HEK293T (cell line): ENCODE measurements around the gene TBATA.

ENCODE experiments used
- ARNT ChIP-seq: fragments of 450-650 bp; IDR thresholded peaks from 2 replicates; pipeline ENCODE4 v1.6.1; 2017; ENCODE audit warnings: mild to moderate bottlenecking
- FOXA1 ChIP-seq: fragments of 450-650 bp; IDR thresholded peaks from 2 replicates; pipeline ENCODE4 v1.6.1; 2016; ENCODE audit warnings: mild to moderate bottlenecking
- FOXM1 ChIP-seq: fragments of 450-650 bp; IDR thresholded peaks from 2 replicates; pipeline ENCODE4 v1.6.1; 2017; ENCODE audit warnings: mild to moderate bottlenecking, borderline replicate concordance
- HDGF ChIP-seq: fragments of 450-650 bp; IDR thresholded peaks from 2 replicates; pipeline ENCODE4 v1.6.1; 2017; ENCODE audit warnings: antibody characterized with exemption, borderline replicate concordance
- NFRKB ChIP-seq: fragments of 450-650 bp; IDR thresholded peaks from 2 replicates; pipeline ENCODE4 v1.6.1; 2016; ENCODE audit warnings: mild to moderate bottlenecking, moderate library complexity
- SP1 ChIP-seq: fragments of 450-650 bp; IDR thresholded peaks from 2 replicates; pipeline ENCODE4 v1.6.1; 2017
- SUZ12 ChIP-seq: fragments of 450-650 bp; IDR thresholded peaks from 2 replicates; pipeline ENCODE4 v1.6.1; 2016; ENCODE audit warnings: mild to moderate bottlenecking

DNA sequence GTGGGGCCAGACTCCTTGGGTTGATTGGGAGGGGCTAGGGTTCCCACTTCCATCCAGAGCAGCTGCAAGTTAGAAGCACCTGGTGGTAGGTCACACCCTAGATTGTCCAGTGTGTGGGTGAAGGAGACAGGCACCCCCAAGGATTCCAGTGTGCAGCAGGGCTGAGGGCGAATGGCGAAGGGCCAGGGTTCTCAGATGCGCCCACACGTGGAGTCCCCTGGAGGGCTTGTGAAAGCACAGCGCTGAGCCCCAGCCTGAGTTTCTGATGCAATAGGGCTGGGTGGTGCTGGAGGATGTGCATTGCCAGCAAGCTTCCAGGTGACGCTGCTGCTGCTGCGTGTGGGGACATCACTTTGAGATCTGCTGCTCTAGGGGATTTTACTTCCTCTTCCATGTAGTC lies 25.4 kb downstream of the TBATA start:
- TF ChIP-seq SP1 (no peak), ARNT (no peak), HDGF (no peak), FOXM1 (no peak), NFRKB (no peak), FOXA1 (no peak), SUZ12 (no peak)
